PC-3 (cell line): ENCODE measurements around the gene CLMP. TPM values are rescaled to one million over a fixed set of nuclear protein-coding genes. Genes with fewer than 3 reads are reported as not detected.

ENCODE experiments used
- ATAC-seq: fragments of 200-7000 bp; cut with Tn5 transposase; 2 replicates; pipeline ENCODE4 v1.9.1; 2020; ENCODE audit warnings: mild to moderate bottlenecking, moderate library complexity
- BruUV-seq: library from RNA; stranded (reverse); fragments of 400-500 nt; replicated peaks from 2 replicates; lab custom pipeline; 2021; lab: Mats Ljungman, UMichigan
- CTCF ChIA-PET: fragments of 300-600 bp; sonication (Branson Sonifier 250); formaldehyde crosslinking; loops from one replicate; lab custom pipeline; 2022; ENCODE audit warnings: antibody characterized with exemption; lab: Charles Lee
- POLR2A ChIA-PET: fragments of 300-600 bp; sonication (Branson Sonifier 250); formaldehyde crosslinking; loops from one replicate; lab custom pipeline; 2022; ENCODE audit warnings: antibody characterized with exemption; ENCODE audit not compliant: unreplicated experiment; lab: Charles Lee
- DNase-seq: peaks from one replicate; pipeline ENCODE4 v3.0.0-alpha.2; 2015
- H2AFZ ChIP-seq: fragments of 300-600 bp; sonication (generic); 2 replicates; pipeline ENCODE4 v1.6.0; 2016; ENCODE audit warnings: antibody characterized with exemption, low read length
- H3F3A ChIP-seq: fragments of 300-600 bp; sonication (generic); one replicate; pipeline ENCODE4 v1.6.0; 2017; ENCODE audit warnings: antibody characterized with exemption, low read length, control low read depth, mild to moderate bottlenecking; ENCODE audit not compliant: unreplicated experiment
- H3K27ac ChIP-seq: fragments of 300-600 bp; sonication (generic); 2 replicates; pipeline ENCODE4 v1.5.1; 2016; ENCODE audit warnings: mild to moderate bottlenecking, low read length
- H3K27me3 ChIP-seq: fragments of 300-600 bp; sonication (generic); 2 replicates; pipeline ENCODE4 v1.6.1; 2016; ENCODE audit warnings: low read length, mixed read lengths
- H3K36me3 ChIP-seq: fragments of 300-600 bp; sonication (generic); 2 replicates; pipeline ENCODE4 v1.6.1; 2016; ENCODE audit warnings: low read depth, mixed run types, low read length, mixed read lengths
- H3K4me1 ChIP-seq: fragments of 300-600 bp; sonication (generic); 2 replicates; pipeline ENCODE4 v1.5.1; 2016; ENCODE audit warnings: low read length; ENCODE audit not compliant: insufficient read depth
- H3K4me2 ChIP-seq: fragments of 300-600 bp; sonication (generic); 2 replicates; pipeline ENCODE4 v1.6.0; 2016; ENCODE audit warnings: low read length
- H3K4me3 ChIP-seq: fragments of 300-600 bp; sonication (generic); 2 replicates; pipeline ENCODE4 v1.5.1; 2016; ENCODE audit warnings: mild to moderate bottlenecking, low read length, mixed read lengths
- H3K79me2 ChIP-seq: fragments of 300-600 bp; sonication (generic); 2 replicates; pipeline ENCODE4 v1.6.1; 2017; ENCODE audit warnings: low read length, mixed read lengths
- H3K9ac ChIP-seq: fragments of 300-600 bp; sonication (generic); 2 replicates; pipeline ENCODE4 v1.6.0; 2016; ENCODE audit warnings: mild to moderate bottlenecking, low read length
- H3K9me2 ChIP-seq: fragments of 300-600 bp; sonication (generic); replicated peaks from 2 replicates; pipeline ENCODE4 v1.6.1; 2016; ENCODE audit warnings: mixed run types, low read length, mixed read lengths
- H3K9me3 ChIP-seq: fragments of 300-600 bp; sonication (generic); 2 replicates; pipeline ENCODE4 v1.6.1; 2016; ENCODE audit warnings: low read length, mixed read lengths
- H4K20me1 ChIP-seq: fragments of 300-600 bp; sonication (generic); 2 replicates; pipeline ENCODE4 v1.6.1; 2016; ENCODE audit warnings: low read length, mixed read lengths
- EZH2 ChIP-seq: fragments of 300-600 bp; sonication (generic); IDR thresholded peaks from one replicate; pipeline ENCODE4 v1.6.1; 2017; ENCODE audit warnings: antibody characterized with exemption, mild to moderate bottlenecking, low read length; ENCODE audit not compliant: unreplicated experiment
- EZH2phosphoT487 ChIP-seq: fragments of 300-600 bp; sonication (generic); IDR thresholded peaks from 2 replicates; pipeline ENCODE4 v1.6.1; 2018; ENCODE audit warnings: mild to moderate bottlenecking, antibody characterized with exemption, low read length, borderline replicate concordance
- intact Hi-C: fragments of 100-400 bp; cut with micrococcal nuclease; formaldehyde crosslinking; loops from 2 replicates; pipeline ENCODE4 v1.9.0; 2023
- total RNA-seq: library from RNA; depleted of rRNA; stranded (reverse); fragments of >200 nt; gene quantifications from 2 replicates; pipeline ENCODE4 v1.2.3, GENCODE V29; 2014
- TF ChIP-seq, protein P1 (sequence below): fragments of 300-600 bp; sonication (generic); conservative IDR thresholded peaks from 2 replicates; pipeline ENCODE4 v1.5.1; 2017; ENCODE audit warnings: antibody characterized with exemption, low read depth, mild to moderate bottlenecking, low read length

CLMP gene
- total RNA-seq, 1 experiment from 2014 or later, result 30.4 TPM

DNA sequence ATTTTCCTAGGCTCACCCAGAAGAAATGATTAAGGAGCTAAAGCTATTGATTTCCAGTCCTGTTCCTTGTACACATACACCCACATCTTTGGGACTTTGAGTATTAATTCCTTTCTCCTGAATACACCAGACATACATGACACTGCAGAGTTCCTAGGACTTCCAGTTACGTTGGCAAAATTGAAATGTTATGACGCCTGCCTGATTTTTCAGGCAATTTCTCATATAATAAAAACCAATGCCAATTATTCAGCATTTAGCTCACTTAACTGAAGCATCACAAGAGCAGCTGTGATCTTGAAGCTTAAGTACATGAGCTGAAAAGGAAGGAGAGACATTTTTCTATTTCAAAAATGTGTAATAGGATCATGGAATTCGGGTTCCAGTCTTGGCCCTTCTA is 4.5 kb downstream of the CLMP start:
- ChIA-PET CTCF (interaction anchor here (0.7 to 1.4 kb wide), 2 partner anchors 57 to 79 kb away, joined by 3 to 4 read pairs; no protein-coding TSS in a partner anchor), POLR2A (no interaction called here)
- Histone ChIP-seq H4K20me1 (no peaks in the 10 kb centered on the region), H3K4me2 (no peak overlapping the region), H3K4me3 (no peak overlapping the region), H3K79me2 (peaks cover 85% of the 10 kb centered on the region), H3K27ac (no peak overlapping the region), H3K27me3 (no peaks in the 10 kb centered on the region), H3K9me3 (no peaks in the 10 kb centered on the region), H3K9ac (no peak overlapping the region), H3K4me1 (peaks cover 61% of the 10 kb centered on the region), H3F3A (no peaks in the 10 kb centered on the region), H3K36me3 (0 out of 2 replicates have a peak, but pooled peaks cover 5% of the 10 kb centered on the region), H2AFZ (no peak overlapping the region), H3K9me2 (no peaks in the 10 kb centered on the region)
- no TSS peak for BruUV-seq
- DNase-seq (no peak), ATAC-seq (no peak)
- TF ChIP-seq, protein P1, sequence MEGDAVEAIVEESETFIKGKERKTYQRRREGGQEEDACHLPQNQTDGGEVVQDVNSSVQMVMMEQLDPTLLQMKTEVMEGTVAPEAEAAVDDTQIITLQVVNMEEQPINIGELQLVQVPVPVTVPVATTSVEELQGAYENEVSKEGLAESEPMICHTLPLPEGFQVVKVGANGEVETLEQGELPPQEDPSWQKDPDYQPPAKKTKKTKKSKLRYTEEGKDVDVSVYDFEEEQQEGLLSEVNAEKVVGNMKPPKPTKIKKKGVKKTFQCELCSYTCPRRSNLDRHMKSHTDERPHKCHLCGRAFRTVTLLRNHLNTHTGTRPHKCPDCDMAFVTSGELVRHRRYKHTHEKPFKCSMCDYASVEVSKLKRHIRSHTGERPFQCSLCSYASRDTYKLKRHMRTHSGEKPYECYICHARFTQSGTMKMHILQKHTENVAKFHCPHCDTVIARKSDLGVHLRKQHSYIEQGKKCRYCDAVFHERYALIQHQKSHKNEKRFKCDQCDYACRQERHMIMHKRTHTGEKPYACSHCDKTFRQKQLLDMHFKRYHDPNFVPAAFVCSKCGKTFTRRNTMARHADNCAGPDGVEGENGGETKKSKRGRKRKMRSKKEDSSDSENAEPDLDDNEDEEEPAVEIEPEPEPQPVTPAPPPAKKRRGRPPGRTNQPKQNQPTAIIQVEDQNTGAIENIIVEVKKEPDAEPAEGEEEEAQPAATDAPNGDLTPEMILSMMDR, result no peak
- no peak for TF ChIP-seq EZH2phosphoT487
- TF ChIP-seq EZH2, result no peak
- intact Hi-C loops, result no loop called here

DNA sequence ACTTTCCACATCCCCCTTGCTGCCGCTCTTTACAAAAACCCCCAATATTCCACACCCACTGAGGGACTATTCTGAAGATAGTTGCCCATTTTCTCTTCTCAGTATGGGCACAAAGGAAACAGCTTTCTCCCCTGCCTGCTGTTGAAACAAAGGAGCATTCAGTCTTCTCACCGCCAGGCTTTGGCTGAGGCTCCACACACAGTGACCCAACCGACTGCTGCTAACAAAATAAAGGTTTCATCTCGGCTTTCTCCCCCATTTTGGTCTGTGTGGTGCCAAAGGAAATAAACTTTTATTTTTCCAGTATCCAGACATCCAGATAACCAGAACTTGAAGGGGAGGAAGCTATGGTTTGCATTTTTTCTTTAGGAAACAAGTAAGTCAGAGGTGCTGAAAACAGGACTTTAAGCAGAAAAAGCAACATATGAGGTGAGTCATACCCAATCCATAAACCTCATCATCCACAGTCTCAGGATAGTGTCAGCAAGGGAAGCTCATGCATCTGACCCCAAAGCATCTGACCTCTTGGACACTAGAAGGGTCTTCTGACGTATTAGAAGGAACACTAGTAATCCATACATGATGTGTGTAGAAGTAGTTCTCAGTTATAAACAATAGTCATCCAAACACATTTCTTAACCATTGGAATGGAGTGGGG is 6.4 kb downstream of the CLMP start:
- peaks cover 67% of the 10 kb centered on the region for H3K4me1 ChIP-seq
- BruUV-seq, result no TSS peak

More for the DNA sequence above, 6.4 kb downstream of the CLMP start:
- peaks cover 75% of the 10 kb centered on the region for H3K79me2 ChIP-seq
- H3F3A ChIP-seq, result no peaks in the 10 kb centered on the region
- H3K4me2 ChIP-seq, result peak overlapping the region; percentile 72
- ATAC-seq (peak; percentile 67), DNase-seq (peak; percentile 61)
- H3K9me2 ChIP-seq, result no peaks in the 10 kb centered on the region
- no peaks in the 10 kb centered on the region for H3K27me3 ChIP-seq
- intact Hi-C loops, result loop anchor here (2.0 kb wide), 1 partner anchor 16 kb away; no protein-coding TSS in a partner anchor
- peak overlapping the region; percentile 30 for H3K9ac ChIP-seq
- H3K9me3 ChIP-seq, result no peaks in the 10 kb centered on the region
- H3K4me3 ChIP-seq, result peak overlapping the region; percentile 27; the same call in 1 of the 2 replicates
- 0 out of 2 replicates have a peak overlapping the region, but pooled peaks have one; percentile 8 for H2AFZ ChIP-seq
- POLR2A ChIA-PET, result interaction anchor here (0.7 kb wide), 1 partner anchor 84 kb away, joined by 5 read pairs; no protein-coding TSS in a partner anchor
- CTCF ChIA-PET, result interaction anchor here (0.9 to 1.3 kb wide), 3 partner anchors 59 to 86 kb away, joined by 3 to 7 read pairs (median 3); no protein-coding TSS in a partner anchor
- H3K36me3 ChIP-seq, result 0 out of 2 replicates have a peak, but pooled peaks cover 5% of the 10 kb centered on the region
- H4K20me1 ChIP-seq, result no peaks in the 10 kb centered on the region
- TF ChIP-seq, protein P1, result no peak
- TF ChIP-seq EZH2 (no peak), EZH2phosphoT487 (no peak)
- peak overlapping the region; percentile 74 for H3K27ac ChIP-seq
